Endodermal cell (in vitro differentiated cells): ENCODE measurements around the gene C9orf57. TPM values are rescaled to one million over a fixed set of nuclear protein-coding genes. Genes with fewer than 3 reads are reported as not detected.

Source experiments
- DNase-seq: peaks from one replicate; pipeline ENCODE4 v3.0.0-alpha.2; 2017
- H3K27ac ChIP-seq: 2 replicates; pipeline ENCODE4 v1.5.1; 2013; ENCODE audit warnings: mild to moderate bottlenecking, low read depth, low read length, moderate library complexity
- H3K27me3 ChIP-seq: 2 replicates; pipeline ENCODE4 v1.6.1; 2013; ENCODE audit warnings: mild to moderate bottlenecking, low read length, moderate library complexity; ENCODE audit not compliant: insufficient read depth, control insufficient read depth, poor library complexity, severe bottlenecking
- H3K36me3 ChIP-seq: 2 replicates; pipeline ENCODE4 v1.7.0; 2013; ENCODE audit warnings: mild to moderate bottlenecking, low read length, moderate library complexity; ENCODE audit not compliant: control insufficient read depth, insufficient read depth
- H3K4me1 ChIP-seq: one replicate; pipeline ENCODE4 v1.7.0; 2013; ENCODE audit warnings: low read length; ENCODE audit not compliant: control insufficient read depth, insufficient read depth
- H3K4me3 ChIP-seq: 2 replicates; pipeline ENCODE4 v1.5.1; 2013; ENCODE audit warnings: mild to moderate bottlenecking, low read length, moderate library complexity
- H3K9ac ChIP-seq: 2 replicates; pipeline ENCODE4 v1.6.1; 2013; ENCODE audit warnings: mild to moderate bottlenecking, low read length, moderate library complexity; ENCODE audit not compliant: poor library complexity, severe bottlenecking; ENCODE audit errors: extremely low read depth
- H3K9me3 ChIP-seq: 2 replicates; pipeline ENCODE4 v1.6.1; 2013; ENCODE audit warnings: mild to moderate bottlenecking, low read length, moderate library complexity; ENCODE audit not compliant: control insufficient read depth
- H3K27ac Mint-ChIP-seq: 2 replicates; pipeline ENCODE4 v1.8.0; 2020; ENCODE audit warnings: mixed read lengths
- H3K27me3 Mint-ChIP-seq: 2 replicates; pipeline ENCODE4 v1.8.0; 2021; ENCODE audit warnings: mild to moderate bottlenecking, mixed read lengths; ENCODE audit not compliant: insufficient read depth
- H3K36me3 Mint-ChIP-seq: 2 replicates; pipeline ENCODE4 v1.8.0; 2020; ENCODE audit warnings: low read depth, mixed read lengths
- H3K4me1 Mint-ChIP-seq: 2 replicates; pipeline ENCODE4 v1.8.0; 2020; ENCODE audit warnings: mixed read lengths
- H3K4me3 Mint-ChIP-seq: 2 replicates; pipeline ENCODE4 v1.8.0; 2020; ENCODE audit warnings: mild to moderate bottlenecking, moderate library complexity, mixed read lengths
- H3K9me3 Mint-ChIP-seq: 2 replicates; pipeline ENCODE4 v1.8.0; 2020; ENCODE audit warnings: mild to moderate bottlenecking, mixed read lengths
- CTCF ChIP-seq: fragments of 200-600 bp; sonication (generic); conservative IDR thresholded peaks from 2 replicates; pipeline ENCODE4 v1.5.0; 2021; ENCODE audit warnings: antibody characterized with exemption, mild to moderate bottlenecking
- WGBS, 2 experiments: methylation state at CpG; one replicate each; pipeline versions ENCODE4 v1.1.5 to v1.1.7; 2013; ENCODE audit warnings: missing lambda C conversion rate in 2 of 2, mixed read lengths in 1 of 2; ENCODE audit not compliant: insufficient coverage in 1 of 2, insufficient read length in 1 of 2; 5-methylcytosine and 5-hydroxymethylcytosine counted together
- total RNA-seq, 2 donors: library from RNA; stranded (reverse); fragmentation: NEBNext Ultra II Directional in 1 of 2; extraction: Animal tissue kit (Norgen Biotek cat#: 25700) in 1 of 2; gene quantifications; 2 replicates in 1 of 2; 3 replicates in 1 of 2; pipeline ENCODE4 v1.2.1, GENCODE V29; 2021

Gene C9orf57
- total RNA-seq, 2 donors from 2014 or later = not detected

- WGBS, 2 experiments = 92 to 96% methylated on average over 3 of the region's 3 CpGs
- no peak for TF ChIP-seq CTCF
- Mint-ChIP-seq H3K9me3 (peaks cover 4% of the 10 kb centered on the region), H3K4me1 (peaks cover 6% of the 10 kb centered on the region), H3K4me3 (no peak overlapping the region), H3K27me3 (no peaks in the 10 kb centered on the region), H3K27ac (no peak overlapping the region), H3K36me3 (no peaks in the 10 kb centered on the region)
- Histone ChIP-seq H3K27ac (no peak overlapping the region), H3K27me3 (no peaks in the 10 kb centered on the region), H3K9ac (no peak overlapping the region), H3K4me1 (no peaks in the 10 kb centered on the region), H3K9me3 (peaks cover 8% of the 10 kb centered on the region), H3K4me3 (no peak overlapping the region), H3K36me3 (no peaks in the 10 kb centered on the region)
- no peak for DNase-seq
Observed at GRCh38 chr9:72052122-72052521, 8.3 kb downstream of the C9orf57 start.

- no peak overlapping the region for H3K9ac ChIP-seq
- no peak overlapping the region for H3K4me3 Mint-ChIP-seq
- no peaks in the 10 kb centered on the region for H3K4me1 ChIP-seq
- no peak for TF ChIP-seq CTCF
- H3K9me3 Mint-ChIP-seq = peaks cover 4% of the 10 kb centered on the region
- no peaks in the 10 kb centered on the region for H3K36me3 Mint-ChIP-seq
- H3K27ac Mint-ChIP-seq = no peak overlapping the region
- H3K27ac ChIP-seq = no peak overlapping the region
- H3K27me3 ChIP-seq = no peaks in the 10 kb centered on the region
- peaks cover 6% of the 10 kb centered on the region for H3K4me1 Mint-ChIP-seq
- no peak overlapping the region for H3K4me3 ChIP-seq
- peaks cover 8% of the 10 kb centered on the region for H3K9me3 ChIP-seq
- 76 to 90% methylated on average over 10 of the region's 10 CpGs for WGBS, 2 experiments
- H3K36me3 ChIP-seq = no peaks in the 10 kb centered on the region
- no peak for DNase-seq
- no peaks in the 10 kb centered on the region for H3K27me3 Mint-ChIP-seq
Observed at GRCh38 chr9:72048850-72049249, 11.6 kb downstream of the C9orf57 start.

- H3K9me3 ChIP-seq = peaks cover 8% of the 10 kb centered on the region
- no peak overlapping the region for H3K4me3 Mint-ChIP-seq
- no peaks in the 10 kb centered on the region for H3K27me3 Mint-ChIP-seq
- H3K4me1 ChIP-seq = no peaks in the 10 kb centered on the region
- H3K9me3 Mint-ChIP-seq = peaks cover 4% of the 10 kb centered on the region
- H3K4me1 Mint-ChIP-seq = peaks cover 6% of the 10 kb centered on the region
- no peak for TF ChIP-seq CTCF
- H3K27ac Mint-ChIP-seq = no peak overlapping the region
- H3K27ac ChIP-seq = no peak overlapping the region
- no peaks in the 10 kb centered on the region for H3K36me3 ChIP-seq
- no peak for DNase-seq
- no peaks in the 10 kb centered on the region for H3K27me3 ChIP-seq
- 93 to 98% methylated on average over 5 to 8 of the region's 8 CpGs for WGBS, 2 experiments
- H3K4me3 ChIP-seq = no peak overlapping the region
- H3K36me3 Mint-ChIP-seq = no peaks in the 10 kb centered on the region
- H3K9ac ChIP-seq = no peak overlapping the region
Observed at GRCh38 chr9:72046630-72047456, 13.6 kb downstream of the C9orf57 start.
